ENCODE results near the gene DVL3.

The DVL3 gene

DNA sequence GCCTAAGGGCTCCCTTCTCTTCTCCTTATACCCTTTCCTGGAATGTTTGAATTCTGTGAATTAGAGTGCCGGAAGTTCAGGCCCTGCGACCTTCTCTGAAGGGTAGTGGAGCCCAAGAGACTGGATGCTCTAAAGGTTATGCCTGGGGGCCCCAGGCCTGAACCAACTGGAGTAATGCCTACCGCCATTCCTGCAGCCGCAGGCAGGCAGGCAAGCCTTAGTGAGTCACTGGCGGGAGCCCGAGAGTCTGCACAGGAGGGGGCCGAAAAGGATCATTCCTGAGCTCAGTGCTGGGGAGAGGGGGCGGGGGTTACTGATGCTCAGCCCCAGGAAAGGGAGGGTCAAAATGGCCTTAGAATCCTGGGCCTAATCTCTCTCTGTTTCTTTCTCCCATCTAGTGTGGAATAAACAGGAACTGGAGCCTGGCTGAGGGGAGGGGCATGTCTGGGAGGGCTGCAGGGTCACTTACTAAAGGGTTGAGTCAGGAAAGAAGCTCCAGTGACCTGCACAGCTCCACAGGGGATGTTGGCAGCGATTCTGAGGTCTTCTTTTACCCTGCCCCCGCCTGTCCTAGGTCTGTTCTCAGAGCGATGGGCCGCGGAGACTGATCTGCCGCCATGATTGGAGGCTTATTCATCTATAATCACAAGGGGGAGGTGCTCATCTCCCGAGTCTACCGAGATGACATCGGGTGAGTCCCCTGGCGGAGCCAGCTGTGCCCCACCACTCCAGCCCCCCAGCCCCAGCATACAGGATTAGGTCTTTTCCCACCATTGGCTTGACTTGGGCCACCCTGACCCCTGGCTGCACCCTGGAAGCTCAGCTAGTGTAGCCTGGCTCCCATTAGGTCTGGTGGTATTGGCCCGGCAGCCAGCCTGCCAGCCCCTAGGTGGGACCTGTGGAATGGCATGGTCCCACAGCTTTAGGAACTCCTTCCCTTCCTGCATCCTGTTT lies 21.5 kb downstream of the DVL3 start:
- DNase-seq (ENCODE audit: low read depth in 1 of 2, low spot score in 1 of 2) = no peak

GRCh38 chr3:184177331-184177731 lies 22.2 kb downstream of the DVL3 start:
- DNase-seq (ENCODE audit: low read depth in 1 of 2, low spot score in 1 of 2) = no peak

GRCh38 chr3:184177767-184178306 lies 22.7 kb downstream of the DVL3 start:
- no peak for DNase-seq (ENCODE audit: low read depth in 1 of 2, low spot score in 1 of 2)

- no peak for DNase-seq (ENCODE audit: low read depth in 1 of 2, low spot score in 1 of 2)
Measured at GRCh38 chr3:184178521-184179138, 23.5 kb downstream of the DVL3 start.

- no peak for DNase-seq (ENCODE audit: low read depth in 1 of 2, low spot score in 1 of 2)
Measured at GRCh38 chr3:184180165-184180564, 25.0 kb downstream of the DVL3 start.

GRCh38 chr3:184181596-184181995 lies 26.4 kb downstream of the DVL3 start:
- DNase-seq (ENCODE audit: low read depth in 1 of 2, low spot score in 1 of 2) = no peak

DNA sequence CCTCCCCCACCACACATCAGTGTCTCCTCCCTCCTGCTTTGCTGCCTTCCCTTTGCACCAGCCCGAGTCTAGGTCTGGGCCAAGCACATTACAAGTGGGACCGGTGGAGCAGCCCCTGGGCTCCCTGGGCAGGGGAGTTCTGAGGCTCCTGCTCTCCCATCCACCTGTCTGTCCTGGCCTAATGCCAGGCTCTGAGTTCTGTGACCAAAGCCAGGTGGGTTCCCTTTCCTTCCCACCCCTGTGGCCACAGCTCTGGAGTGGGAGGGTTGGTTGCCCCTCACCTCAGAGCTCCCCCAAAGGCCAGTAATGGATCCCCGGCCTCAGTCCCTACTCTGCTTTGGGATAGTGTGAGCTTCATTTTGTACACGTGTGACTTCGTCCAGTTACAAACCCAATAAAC lies 28.5 kb downstream of the DVL3 start:
- DNase-seq (ENCODE audit: low read depth in 1 of 2, low spot score in 1 of 2) = no peak

DNA sequence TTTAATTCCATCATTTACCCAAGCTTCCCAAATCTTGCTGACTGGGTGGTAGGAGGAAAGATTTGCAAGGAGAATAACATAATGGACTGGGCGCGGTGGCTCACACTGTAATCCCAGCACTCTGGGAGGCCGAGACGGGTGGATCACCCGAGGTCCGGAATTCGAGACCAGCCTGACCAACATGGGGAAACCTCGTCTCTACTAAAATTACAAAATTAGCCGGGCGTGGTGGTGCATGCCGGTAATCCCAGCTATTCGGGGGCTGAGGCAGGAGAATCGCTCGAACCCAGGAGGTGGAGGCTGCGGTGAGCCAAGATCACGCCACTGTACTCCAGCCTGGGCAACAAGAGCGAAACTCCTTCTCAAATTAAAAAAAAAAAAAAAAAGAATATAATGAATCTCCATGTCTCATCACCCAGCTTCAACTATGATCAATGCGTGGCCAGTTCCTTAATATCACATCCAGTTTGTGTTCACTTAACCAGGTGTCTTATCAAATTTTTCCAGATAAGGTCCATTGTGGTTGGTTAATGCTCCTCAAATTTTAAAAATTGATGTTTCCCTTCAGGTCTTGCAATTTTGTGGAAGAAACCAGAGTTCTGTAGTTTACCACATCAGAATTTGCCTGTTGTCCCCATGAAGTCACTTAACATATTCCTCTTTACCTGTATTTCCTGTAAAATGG lies 29.5 kb downstream of the DVL3 start:
- no peak for DNase-seq (ENCODE audit: low read depth in 1 of 2, low spot score in 1 of 2)

- peak; percentile 97 to 98 for DNase-seq (ENCODE audit: low read depth in 1 of 2, low spot score in 1 of 2)
Measured at GRCh38 chr3:184185461-184186183, 30.4 kb downstream of the DVL3 start.

GRCh38 chr3:184186184-184186901 lies 31.2 kb downstream of the DVL3 start, which contains the start of gene ABCF3:
ABCF3 (plus strand) TSS chr3:184186199; CDS start chr3:184186208, 9 bp downstream.
- DNase-seq (ENCODE audit: low read depth in 1 of 2, low spot score in 1 of 2) = no peak

- no peak for DNase-seq (ENCODE audit: low read depth in 1 of 2, low spot score in 1 of 2)
Measured at GRCh38 chr3:184186902-184187207, 31.7 kb downstream of the DVL3 start.

DNA sequence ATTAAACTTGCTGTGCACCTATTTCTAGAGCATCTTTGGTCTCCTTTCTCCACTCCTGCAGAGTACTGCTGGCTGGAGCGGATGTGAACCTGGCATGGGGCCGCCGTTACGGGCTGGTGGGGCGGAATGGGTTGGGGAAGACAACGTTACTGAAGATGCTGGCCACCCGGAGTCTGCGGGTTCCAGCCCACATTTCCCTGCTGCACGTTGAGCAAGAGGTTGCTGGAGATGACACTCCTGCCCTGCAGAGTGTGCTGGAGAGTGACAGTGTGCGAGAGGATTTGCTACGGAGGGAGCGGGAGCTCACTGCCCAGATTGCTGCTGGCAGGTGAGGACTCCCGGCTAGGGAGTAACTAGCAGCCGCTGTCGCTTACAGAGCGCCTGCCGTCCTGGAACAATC lies 32.9 kb downstream of the DVL3 start:
- no peak for DNase-seq (ENCODE audit: low read depth in 1 of 2, low spot score in 1 of 2)

- no peak for DNase-seq (ENCODE audit: low read depth in 1 of 2, low spot score in 1 of 2)
Measured at GRCh38 chr3:184189421-184189820, 34.2 kb downstream of the DVL3 start.

DNA sequence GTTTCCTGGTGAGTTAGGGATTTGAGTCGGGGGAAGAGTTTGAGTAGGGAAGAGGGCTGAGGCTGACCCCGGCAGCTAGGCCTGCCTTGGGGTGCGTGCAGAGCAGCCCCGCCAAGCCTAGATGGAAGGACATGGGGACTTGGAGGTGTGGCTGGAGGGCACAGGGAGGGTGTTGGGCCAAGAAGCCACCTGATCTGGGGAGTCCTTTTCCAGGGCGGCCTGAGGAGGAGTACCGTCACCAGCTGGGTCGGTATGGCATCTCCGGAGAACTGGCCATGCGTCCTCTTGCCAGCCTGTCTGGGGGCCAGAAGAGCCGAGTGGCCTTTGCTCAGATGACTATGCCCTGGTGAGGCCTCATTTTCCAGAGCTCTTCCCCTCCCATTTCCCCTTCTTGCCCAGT lies 37.7 kb downstream of the DVL3 start:
- DNase-seq (ENCODE audit: low read depth in 1 of 2, low spot score in 1 of 2) = no peak

GRCh38 chr3:184193991-184194539 lies 38.9 kb downstream of the DVL3 start:
- DNase-seq (ENCODE audit: low read depth in 1 of 2, low spot score in 1 of 2) = no peak

DNA sequence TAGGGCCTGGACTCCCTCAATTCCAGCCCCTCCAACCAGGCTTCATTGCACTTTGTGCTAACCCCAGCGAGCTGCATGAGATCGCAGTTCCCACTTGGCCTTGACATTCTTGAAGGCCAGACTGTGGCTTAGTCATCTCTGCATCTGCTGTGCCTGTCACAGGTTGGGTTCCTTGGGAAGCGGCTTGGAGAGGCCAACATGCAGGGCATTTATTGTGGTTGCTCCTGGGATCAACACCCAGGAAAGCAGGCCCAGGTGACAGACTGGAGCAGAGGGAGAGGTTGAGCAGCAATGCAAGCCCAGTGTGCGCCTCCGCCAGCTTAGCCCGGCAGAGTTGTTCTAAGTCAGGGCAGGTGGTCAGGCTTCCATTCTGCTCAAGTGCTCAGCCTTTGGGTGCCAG lies 41.4 kb downstream of the DVL3 start:
- no peak for DNase-seq (ENCODE audit: low read depth in 1 of 2, low spot score in 1 of 2)

DNA sequence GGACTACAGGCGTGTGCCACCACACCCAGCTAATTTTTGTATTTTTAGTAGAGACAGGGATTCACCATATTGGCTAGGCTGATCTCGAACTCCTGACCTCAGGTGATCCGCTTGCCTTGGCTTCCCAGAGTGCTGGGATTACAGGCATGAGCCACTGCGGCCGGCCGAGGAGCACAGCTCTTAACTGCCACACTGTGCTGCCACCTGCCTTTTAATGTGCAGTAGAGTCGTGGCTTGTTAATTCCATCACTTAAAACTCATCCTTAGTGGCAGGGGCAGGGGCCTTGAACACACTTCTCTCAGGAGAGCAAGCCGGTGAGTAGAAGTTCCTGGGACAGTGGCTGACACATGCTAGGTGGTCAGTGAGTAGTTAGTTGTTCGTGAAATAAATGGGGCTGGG lies 43.3 kb downstream of the DVL3 start:
- no peak for DNase-seq (ENCODE audit: low read depth in 1 of 2, low spot score in 1 of 2)

DNA sequence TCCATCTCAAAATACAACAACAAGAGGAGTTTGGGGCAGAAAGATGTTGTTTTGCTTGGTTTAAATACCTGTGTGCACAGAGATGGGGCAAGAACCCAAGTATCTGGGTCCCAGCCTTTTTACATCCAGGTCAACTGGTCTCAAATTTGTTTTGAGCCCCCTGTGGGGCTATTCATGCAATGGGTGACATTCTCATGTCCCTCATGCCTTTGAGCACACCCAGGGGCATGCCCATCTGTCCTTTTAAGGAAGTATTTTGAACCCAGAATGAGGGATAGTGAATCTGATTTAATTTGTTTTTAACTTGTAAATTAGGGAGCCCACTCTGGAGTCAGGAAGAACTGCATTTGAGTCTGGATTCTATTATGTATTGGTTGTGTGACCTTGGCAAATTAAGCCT lies 45.6 kb downstream of the DVL3 start:
- DNase-seq (ENCODE audit: low read depth in 1 of 2, low spot score in 1 of 2) = no peak

DNA sequence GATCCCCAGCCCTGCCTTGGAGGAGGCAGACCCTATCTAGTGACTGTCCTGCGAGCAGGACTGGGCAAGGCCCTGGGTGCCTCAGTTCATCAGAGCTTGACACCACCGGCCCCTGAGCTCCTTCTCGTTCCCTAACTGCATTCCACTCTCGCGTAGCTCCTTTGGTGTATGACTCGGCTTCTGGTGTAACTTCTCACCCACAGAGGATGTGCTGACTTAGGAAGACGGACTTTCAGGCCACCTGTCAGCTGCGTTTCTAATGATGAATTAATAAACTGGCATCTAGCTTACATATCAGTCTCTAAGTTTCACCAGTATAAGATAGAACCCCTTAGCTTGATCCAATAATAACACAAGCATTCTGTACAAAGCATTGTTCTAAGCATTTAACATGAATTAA lies 48.3 kb downstream of the DVL3 start:
- DNase-seq (ENCODE audit: low read depth in 1 of 2, low spot score in 1 of 2) = no peak

Data from activated CD4-positive, alpha-beta T cell treated with anti-CD3 and anti-CD28 coated beads, Interleukin-2, amount 50 U/mL, for 24 hours (primary cell).